Fibroblast of skin of left quadriceps (primary cell): ENCODE data around the gene ABCC3.
A peak's percentile ranks its signal among the peaks of the same experiment; 100 is the strongest.

Experiments used
- DNase-seq, 2 experiments: peaks; one replicate each; pipeline ENCODE4 v3.0.0-alpha.2; 2013; ENCODE audit warnings: low read depth in 2 of 2

Gene ABCC3

GRCh38 chr17:50627036-50627781 is 7.5 kb upstream of the ABCC3 start:
- DNase-seq = no peak

- no peak for DNase-seq
Observed at GRCh38 chr17:50627782-50628601, 6.7 kb upstream of the ABCC3 start.

GRCh38 chr17:50629902-50630301 is 4.8 kb upstream of the ABCC3 start:
- no peak for DNase-seq

GRCh38 chr17:50630524-50631194 is 4.0 kb upstream of the ABCC3 start:
- DNase-seq = no peak

GRCh38 chr17:50631195-50631907 is 3.3 kb upstream of the ABCC3 start:
- DNase-seq = no peak

GRCh38 chr17:50631908-50632571 is 2.6 kb upstream of the ABCC3 start:
- DNase-seq = no peak

GRCh38 chr17:50632637-50633036 is 2.0 kb upstream of the ABCC3 start:
- DNase-seq = no peak

GRCh38 chr17:50633683-50634082 is 998 bp upstream of the ABCC3 start:
- no peak for DNase-seq

GRCh38 chr17:50634915-50635731 is 442 bp downstream of the ABCC3 start:
- DNase-seq = no peak

GRCh38 chr17:50635732-50635981 is 976 bp downstream of the ABCC3 start:
- no peak for DNase-seq

- DNase-seq = no peak
Observed at GRCh38 chr17:50635982-50636803, 1.5 kb downstream of the ABCC3 start.

- no peak for DNase-seq
Observed at GRCh38 chr17:50636804-50637195, 2.1 kb downstream of the ABCC3 start.

- DNase-seq = no peak
Observed at GRCh38 chr17:50637829-50638605, 3.3 kb downstream of the ABCC3 start.

- no peak for DNase-seq
Observed at GRCh38 chr17:50638606-50638965, 3.9 kb downstream of the ABCC3 start.

- DNase-seq = peak; percentile 94 to 95
Observed at GRCh38 chr17:50638966-50639713, 4.5 kb downstream of the ABCC3 start.

GRCh38 chr17:50640686-50641351 is 6.1 kb downstream of the ABCC3 start:
- no peak for DNase-seq

- DNase-seq = no peak
Observed at GRCh38 chr17:50641357-50641756, 6.7 kb downstream of the ABCC3 start.
